Neuron (in vitro differentiated cells): ENCODE measurements around the gene NDE1.
"Not testable (repeated sequence)": the region's sequence is repeated elsewhere in the genome, so short reads cannot be mapped to it uniquely, and the experiment has no call there.

Source experiments
- H2AFZ ChIP-seq: one replicate; pipeline ENCODE4 v1.6.1; 2013; ENCODE audit warnings: low read depth, mild to moderate bottlenecking, inconsistent platforms, low read length, moderate library complexity
- H3K27me3 ChIP-seq: one replicate; pipeline ENCODE4 v1.6.1; 2013; ENCODE audit warnings: low read length; ENCODE audit not compliant: insufficient read depth
- H3K36me3 ChIP-seq: one replicate; pipeline ENCODE4 v1.6.1; 2013; ENCODE audit warnings: low read length; ENCODE audit not compliant: insufficient read depth
- H3K4me1 ChIP-seq: one replicate; pipeline ENCODE4 v1.6.1; 2013; ENCODE audit warnings: low read length; ENCODE audit not compliant: insufficient read depth
- H3K4me3 ChIP-seq: 2 replicates; pipeline ENCODE4 v1.5.1; 2013; ENCODE audit warnings: mild to moderate bottlenecking, low read length, moderate library complexity
- H3K9me3 ChIP-seq: one replicate; pipeline ENCODE4 v1.6.1; 2013; ENCODE audit warnings: low read length

Gene NDE1

DNA sequence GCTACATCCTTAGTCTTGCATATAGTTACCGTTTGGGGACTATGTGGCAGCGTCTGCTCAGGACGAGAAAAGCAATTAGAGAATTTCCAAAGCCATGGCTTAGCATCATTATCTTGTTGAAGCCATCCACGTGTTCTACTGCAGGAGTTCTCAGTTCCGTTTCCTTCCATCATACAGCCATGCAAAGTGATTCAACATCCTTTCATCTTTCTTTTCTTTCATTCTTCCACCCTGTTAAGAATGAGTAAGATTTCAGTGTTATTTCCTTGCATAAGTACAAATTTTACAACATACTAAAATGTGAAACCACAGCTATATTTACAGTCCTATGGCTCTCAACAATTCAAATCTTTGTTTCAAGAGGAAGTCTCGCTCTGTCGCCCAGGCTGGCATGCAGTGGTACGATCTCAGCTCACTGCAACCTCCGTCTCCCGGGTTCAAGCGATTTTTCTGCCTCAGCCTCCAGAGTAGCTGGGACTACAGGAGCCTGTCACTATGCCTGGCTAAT lies 10.9 kb upstream of the NDE1 start:
- Histone ChIP-seq H3K4me1 (peaks cover 16% of the 10 kb centered on the region), H3K9me3 (no peaks in the 10 kb centered on the region), H2AFZ (no peak overlapping the region), H3K36me3 (peaks cover 49% of the 10 kb centered on the region), H3K4me3 (no peak overlapping the region), H3K27me3 (no peaks in the 10 kb centered on the region)

DNA sequence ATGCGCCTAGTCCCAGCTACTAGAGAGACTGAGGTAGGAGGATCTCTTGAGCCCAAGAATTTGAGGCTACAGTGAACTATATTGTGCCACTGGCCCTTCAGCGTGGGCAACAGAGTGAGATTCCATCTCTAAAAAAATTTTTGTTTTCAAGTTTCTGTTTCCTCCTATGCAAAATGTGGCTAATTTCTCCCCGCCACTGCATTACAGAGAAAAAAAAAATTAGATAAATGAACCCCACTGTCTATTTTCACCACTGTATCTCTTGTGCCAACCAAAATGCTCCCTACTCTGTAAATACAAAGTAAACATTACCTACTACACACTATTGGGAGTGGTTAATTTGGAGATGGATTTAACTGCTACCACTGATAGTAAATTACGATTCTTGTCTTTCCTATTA lies 9.1 kb upstream of the NDE1 start:
- Histone ChIP-seq H3K9me3 (no peaks in the 10 kb centered on the region), H3K4me1 (peaks cover 19% of the 10 kb centered on the region), H2AFZ (no peak overlapping the region), H3K27me3 (no peaks in the 10 kb centered on the region), H3K4me3 (no peak overlapping the region), H3K36me3 (peaks cover 31% of the 10 kb centered on the region)

DNA sequence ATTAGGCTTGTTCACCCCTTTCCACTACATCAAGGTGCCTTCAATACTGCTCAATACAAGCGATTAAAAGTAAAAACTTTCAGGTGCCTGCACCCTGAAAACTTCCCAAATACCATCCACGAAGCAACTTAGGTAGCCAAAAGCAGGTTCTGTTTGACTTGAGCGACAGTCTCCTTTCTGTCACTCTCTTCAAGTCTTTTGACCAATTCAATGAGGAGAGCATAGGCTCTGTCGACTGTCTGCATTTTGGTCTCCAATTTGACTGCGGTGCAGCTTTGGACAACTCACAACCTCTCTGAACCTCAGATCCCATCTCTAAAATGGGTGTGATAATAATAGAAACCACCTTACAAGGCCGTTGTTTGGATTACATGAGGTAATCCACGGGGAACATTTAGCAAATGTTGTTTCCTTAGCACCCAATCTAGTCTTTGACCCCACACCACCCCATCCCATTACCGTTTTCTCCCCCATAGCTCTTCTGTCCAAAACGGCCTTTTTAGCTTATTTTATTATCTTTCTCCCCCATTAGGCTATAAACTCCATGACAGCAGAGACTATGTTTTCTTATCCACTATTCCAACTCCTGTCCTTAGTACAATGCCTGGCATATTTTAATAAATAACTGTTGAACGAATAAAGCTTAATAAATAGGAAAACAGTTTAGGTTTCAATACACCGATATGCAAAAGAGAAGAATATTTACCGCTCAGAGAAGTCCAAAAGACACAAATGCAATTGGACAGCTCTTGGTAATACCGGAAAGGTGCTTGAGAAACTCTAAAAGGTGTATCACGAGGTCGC lies 8.1 kb upstream of the NDE1 start:
- H3K27me3 ChIP-seq = no peaks in the 10 kb centered on the region
- H3K4me1 ChIP-seq = peaks cover 19% of the 10 kb centered on the region
- H3K4me3 ChIP-seq = peak overlapping the region; percentile 88
- no peaks in the 10 kb centered on the region for H3K9me3 ChIP-seq
- peaks cover 21% of the 10 kb centered on the region for H3K36me3 ChIP-seq
- no peak overlapping the region for H2AFZ ChIP-seq

DNA sequence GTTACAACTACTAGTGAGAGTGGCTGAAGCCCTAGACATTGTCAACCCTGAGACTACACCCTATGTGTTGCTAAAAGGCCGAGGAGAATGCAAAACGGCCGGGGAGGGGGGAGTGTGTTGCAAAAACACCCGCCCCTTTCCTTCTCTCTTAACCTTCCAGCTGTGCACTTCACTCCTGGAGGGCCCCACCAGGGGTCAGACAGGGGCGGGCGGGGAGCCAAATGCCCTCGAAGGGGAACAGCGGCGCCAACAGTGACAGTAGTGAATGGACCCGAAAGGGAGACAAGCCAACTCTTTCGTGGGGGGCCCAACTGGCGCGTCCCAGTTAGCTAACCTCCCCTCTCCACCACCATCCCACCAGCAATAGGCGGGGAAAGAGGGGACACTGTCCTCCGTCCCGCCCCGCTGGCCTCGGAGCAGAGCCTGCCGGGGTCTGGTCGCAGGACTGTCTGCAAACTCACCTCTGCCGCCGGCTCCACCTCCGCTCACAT lies 7.4 kb upstream of the NDE1 start:
- peaks cover 14% of the 10 kb centered on the region for H3K36me3 ChIP-seq
- peaks cover 19% of the 10 kb centered on the region for H3K4me1 ChIP-seq
- peak overlapping the region; percentile 85 for H2AFZ ChIP-seq
- peak overlapping the region; percentile 88 for H3K4me3 ChIP-seq
- no peaks in the 10 kb centered on the region for H3K27me3 ChIP-seq
- H3K9me3 ChIP-seq = no peaks in the 10 kb centered on the region

DNA sequence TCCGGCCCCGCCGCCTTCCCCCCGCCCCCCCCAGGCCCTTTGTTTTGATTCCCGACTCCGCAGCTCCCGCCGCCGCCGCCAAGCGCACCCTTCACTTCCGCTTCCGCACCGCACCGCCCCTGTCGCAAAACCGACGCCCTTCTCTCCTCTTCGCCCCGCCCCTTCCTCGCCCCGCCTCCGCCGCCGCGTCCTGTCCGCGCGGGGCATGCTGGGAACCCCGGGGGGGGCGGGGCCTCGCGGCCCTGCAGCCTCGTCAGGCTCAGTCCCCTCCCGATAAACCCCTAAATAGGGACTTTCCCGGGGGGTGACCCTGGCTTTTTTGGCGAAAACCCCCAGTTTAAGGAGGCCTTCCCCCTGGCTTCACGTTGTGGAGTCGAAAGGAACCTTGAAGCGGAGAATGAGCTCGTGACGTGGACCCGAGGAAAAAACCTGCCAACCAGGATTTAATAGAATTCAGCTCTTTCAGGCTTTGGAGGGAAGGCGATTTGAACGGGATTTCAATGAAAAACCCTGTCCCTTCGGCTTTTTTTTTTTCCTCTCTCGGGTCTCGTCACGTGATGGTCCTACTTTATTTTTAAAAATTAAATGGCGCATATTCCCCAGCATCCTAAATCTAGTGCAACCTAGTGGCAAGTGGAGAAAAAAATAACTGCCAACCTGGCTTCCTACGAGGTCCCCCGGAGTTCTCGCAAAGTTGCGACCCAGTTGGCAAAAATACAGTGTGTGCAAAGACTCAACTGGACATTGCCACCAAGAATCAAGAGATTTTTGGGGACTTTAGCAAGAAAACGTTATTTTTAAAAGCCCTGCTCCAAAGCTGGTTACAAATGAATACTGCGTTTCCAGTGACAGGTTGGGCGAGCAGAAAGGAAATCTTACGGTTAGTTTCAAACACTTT lies 6.7 kb upstream of the NDE1 start, which contains the start of gene MARF1:
TSS of gene MARF1 (minus strand) at position 107 of the 898 bp plus-strand sequence. CDS start 3,921 bp downstream, outside the sequence.
- no peaks in the 10 kb centered on the region for H3K9me3 ChIP-seq
- H2AFZ ChIP-seq = peak within 1 kb of the TSS; percentile 85
- peak within 1 kb of the TSS; percentile 95 for H3K4me3 ChIP-seq
- H3K36me3 ChIP-seq = peaks cover 8% of the 10 kb centered on the region
- peaks cover 19% of the 10 kb centered on the region for H3K4me1 ChIP-seq
- no peaks in the 10 kb centered on the region for H3K27me3 ChIP-seq

DNA sequence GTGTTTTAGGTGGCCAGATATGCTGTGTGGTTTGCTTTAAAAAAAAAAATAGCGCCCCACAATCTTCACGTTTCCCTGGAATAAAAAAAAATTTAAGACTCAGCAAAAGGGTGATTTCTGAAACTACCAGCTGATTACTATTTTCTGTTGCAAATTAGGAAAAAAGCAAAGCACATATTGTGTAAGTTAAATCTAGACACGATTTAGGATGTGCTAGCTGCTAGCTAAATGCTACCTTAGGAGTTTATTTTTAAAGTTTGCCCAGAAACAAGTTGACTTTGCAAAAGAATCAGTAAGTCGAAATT lies 6.1 kb upstream of the NDE1 start:
- H2AFZ ChIP-seq = peak overlapping the region; percentile 85

DNA sequence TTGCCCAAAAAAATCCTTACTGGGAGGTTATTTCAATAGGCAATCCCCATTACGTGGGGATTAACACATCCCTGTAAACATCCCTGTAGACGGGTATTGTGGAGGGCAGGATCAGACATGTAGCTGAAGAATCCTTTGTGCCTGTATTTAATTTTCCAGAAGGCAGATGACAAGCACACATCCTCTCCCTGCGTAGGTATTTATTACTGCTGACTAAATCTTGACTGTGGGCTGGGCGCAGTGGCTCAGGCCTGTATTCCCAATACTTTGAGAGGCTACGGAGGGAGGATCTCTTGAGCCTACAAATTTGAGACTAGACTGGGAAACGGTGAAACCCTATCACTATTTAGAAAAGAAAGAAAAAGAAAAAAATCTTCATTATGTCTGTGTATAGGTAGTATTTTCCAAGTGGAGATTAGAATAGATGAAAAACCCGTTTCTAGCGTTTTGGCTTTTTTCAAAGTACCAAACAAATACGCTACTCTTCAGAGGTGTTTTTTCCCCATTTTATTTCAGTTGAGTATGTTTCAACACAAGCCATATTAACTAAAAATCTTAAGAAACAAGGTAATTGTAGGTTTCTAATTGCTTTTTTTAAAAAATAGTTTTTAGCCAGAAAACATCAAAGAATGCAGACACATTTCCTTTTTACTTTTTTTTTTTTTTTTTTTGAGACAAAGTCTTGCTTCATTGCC lies 5.6 kb upstream of the NDE1 start:
- Histone ChIP-seq H3K9me3 (no peaks in the 10 kb centered on the region), H2AFZ (peak overlapping the region; percentile 85), H3K4me3 (peak overlapping the region; percentile 95)

More for the DNA sequence above, 6.1 kb upstream of the NDE1 start:
- Histone ChIP-seq H3K9me3 (no peaks in the 10 kb centered on the region), H3K4me1 (peaks cover 19% of the 10 kb centered on the region), H3K36me3 (peaks cover 2% of the 10 kb centered on the region), H3K27me3 (no peaks in the 10 kb centered on the region), H3K4me3 (peak overlapping the region; percentile 95)

DNA sequence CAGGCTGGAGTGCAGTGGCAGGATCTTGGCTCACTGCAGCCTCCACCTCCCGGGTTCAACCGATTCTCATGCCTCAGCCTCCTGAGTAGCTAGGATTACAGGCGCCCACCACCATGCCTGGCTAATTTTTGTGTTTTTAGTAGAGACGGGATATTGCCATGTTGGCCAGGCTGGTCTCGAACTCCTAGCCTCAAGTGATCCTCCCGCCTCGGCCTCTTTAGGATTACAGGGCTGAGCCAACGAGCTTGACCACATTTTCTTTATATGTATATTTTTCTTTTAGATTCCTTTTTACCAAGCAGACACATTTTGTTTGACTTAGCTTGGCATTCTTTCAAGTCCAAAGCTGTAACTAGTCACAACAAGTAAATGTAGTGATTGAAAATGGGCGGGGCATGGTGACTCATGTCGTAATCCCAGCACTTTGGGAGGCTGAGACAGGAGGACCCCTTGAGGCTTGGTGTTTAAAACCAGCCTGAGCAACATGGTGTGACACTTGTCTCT lies 5.0 kb upstream of the NDE1 start:
- not testable (repeated sequence) for H2AFZ ChIP-seq

More for the DNA sequence above, 5.6 kb upstream of the NDE1 start:
- H3K36me3 ChIP-seq = no peaks in the 10 kb centered on the region
- no peaks in the 10 kb centered on the region for H3K27me3 ChIP-seq
- peaks cover 19% of the 10 kb centered on the region for H3K4me1 ChIP-seq

DNA sequence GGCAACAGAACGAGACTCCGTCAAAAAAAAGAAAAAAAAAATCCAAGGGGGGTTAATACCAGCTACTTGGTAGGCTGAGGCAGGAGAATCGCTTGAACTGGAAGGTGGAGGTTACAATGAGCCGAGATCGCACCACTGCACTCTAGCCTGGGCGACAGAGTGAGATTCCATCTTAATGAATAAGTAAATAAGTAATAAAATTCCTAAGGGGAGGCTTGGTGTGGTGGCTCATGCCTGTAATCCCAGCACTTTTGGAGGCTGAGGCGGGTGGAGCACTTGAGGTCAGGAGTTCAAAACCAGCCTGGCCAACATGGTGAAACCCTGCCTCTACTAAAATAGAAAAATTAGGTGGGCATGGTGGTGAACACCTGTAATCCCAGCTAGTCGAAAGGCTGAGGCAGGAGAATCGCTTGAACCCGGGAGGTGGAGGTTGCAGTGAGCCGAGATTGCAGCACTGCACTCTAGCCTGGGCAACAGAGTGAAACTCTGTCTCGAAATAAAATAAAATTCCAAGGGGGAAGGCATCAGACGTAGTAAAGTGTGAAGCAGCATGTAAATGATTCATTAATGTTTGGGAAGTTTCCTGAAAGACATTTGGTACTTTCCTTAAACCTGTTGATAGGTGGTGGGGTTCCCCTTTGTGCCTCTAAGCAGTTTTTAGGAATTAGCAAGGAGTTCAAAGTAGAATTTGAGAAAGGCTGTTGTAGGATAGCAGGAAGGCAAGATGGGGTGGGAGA lies 3.3 kb upstream of the NDE1 start:
- not testable (repeated sequence) for H3K4me3 ChIP-seq, H3K36me3 ChIP-seq

More for the DNA sequence above, 5.0 kb upstream of the NDE1 start:
- not testable (repeated sequence) for H3K4me3 ChIP-seq, H3K27me3 ChIP-seq, H3K36me3 ChIP-seq, H3K9me3 ChIP-seq
- peaks cover 19% of the 10 kb centered on the region for H3K4me1 ChIP-seq

DNA sequence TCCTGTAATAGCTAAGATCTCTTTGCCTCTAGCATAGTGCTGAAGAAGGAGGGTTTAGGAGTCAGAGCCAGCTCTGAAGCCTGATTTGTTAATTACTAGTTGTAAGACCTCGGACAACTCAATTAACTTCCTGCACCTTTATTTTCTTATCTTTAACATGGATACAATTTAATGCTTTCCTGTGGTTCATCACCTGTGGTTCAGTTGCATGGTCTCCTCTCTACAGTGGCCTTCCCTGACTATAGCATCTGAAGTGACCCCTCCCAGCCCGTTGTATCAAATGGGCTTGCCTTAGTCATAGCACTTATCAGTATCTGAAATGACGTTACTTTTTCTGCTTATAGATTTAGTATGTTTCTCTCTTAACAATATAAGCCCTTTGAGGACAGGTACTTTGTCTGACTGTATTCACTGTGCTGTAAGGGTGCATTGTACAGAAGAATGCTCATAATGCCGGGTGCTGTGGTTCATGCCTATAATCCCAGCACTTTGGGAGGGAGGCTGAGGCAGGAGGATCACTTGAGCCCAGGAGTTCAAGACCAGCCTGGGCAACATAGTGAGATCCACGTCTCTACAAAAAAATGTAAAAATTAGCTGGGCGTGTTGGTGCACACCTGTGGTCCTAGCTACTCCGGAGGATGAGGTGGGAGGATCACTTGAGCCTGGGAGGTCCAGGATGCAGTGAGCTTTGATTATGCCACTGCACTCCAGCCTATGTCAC lies 2.6 kb upstream of the NDE1 start:
- Histone ChIP-seq H2AFZ (no peak overlapping the region), H3K9me3 (no peaks in the 10 kb centered on the region), H3K36me3 (peaks cover 3% of the 10 kb centered on the region)

More for the DNA sequence above, 3.3 kb upstream of the NDE1 start:
- peaks cover 20% of the 10 kb centered on the region for H3K4me1 ChIP-seq
- H3K27me3 ChIP-seq, H2AFZ ChIP-seq, H3K9me3 ChIP-seq: not testable (repeated sequence)

DNA sequence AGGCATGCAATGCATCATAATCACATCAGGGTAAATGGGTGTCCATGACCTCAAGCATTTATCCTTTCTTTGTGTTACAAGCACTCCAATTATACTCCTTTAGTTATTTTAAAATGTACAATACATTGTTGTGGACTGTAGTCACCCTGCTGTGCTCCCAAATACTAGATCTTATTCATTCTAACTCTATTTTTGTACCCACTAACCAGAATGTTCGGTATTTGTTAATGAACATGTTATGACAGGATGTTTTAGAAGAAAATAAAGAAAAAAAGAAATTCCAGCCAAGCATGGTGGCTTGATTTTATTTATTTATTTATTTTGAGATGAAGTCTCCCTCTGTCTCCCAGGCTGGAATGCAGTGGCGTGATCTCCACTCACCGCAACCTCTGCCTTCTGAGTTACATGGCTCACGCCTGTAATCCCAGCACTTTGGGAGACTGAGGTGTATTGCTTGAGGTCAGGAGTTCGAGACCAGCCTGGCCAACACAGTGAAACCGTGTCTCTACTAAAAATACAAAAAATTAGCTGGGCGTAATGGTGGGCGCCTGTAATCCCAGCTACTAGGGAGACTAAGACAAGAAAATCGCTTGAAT lies 1.8 kb upstream of the NDE1 start:
- Histone ChIP-seq H3K4me3 (no peak overlapping the region), H3K9me3 (no peaks in the 10 kb centered on the region), H2AFZ (no peak overlapping the region), H3K36me3 (peaks cover 3% of the 10 kb centered on the region), H3K4me1 (peaks cover 19% of the 10 kb centered on the region), H3K27me3 (no peaks in the 10 kb centered on the region)

More for the DNA sequence above, 2.6 kb upstream of the NDE1 start:
- Histone ChIP-seq H3K4me1 (peaks cover 17% of the 10 kb centered on the region), H3K27me3 (no peaks in the 10 kb centered on the region), H3K4me3 (no peak overlapping the region)
